GM18861 (cell line): ENCODE data around the gene DAB2IP.
A peak's percentile ranks its signal among the peaks of the same experiment; 100 is the strongest.

ENCODE experiments used
- ATAC-seq: cut with Tn5 transposase; IDR thresholded peaks from one replicate; pipeline ENCODE4 v1.9.1; 2021; ENCODE audit not compliant: unreplicated experiment

The DAB2IP gene

GRCh38 chr9:121700832-121701419 lies 49.5 kb downstream of the DAB2IP start:
- ATAC-seq, result no peak

- ATAC-seq, result no peak
Observed at GRCh38 chr9:121701736-121702261, 50.4 kb downstream of the DAB2IP start.

GRCh38 chr9:121703014-121703734 lies 51.7 kb downstream of the DAB2IP start:
- no peak for ATAC-seq

GRCh38 chr9:121704281-121704680 lies 52.8 kb downstream of the DAB2IP start:
- ATAC-seq, result no peak

GRCh38 chr9:121706149-121706750 lies 54.8 kb downstream of the DAB2IP start:
- ATAC-seq, result no peak

GRCh38 chr9:121707477-121708424 lies 56.3 kb downstream of the DAB2IP start:
- peak; percentile 90 for ATAC-seq

- no peak for ATAC-seq
Observed at GRCh38 chr9:121708768-121709488, 57.5 kb downstream of the DAB2IP start.

DNA sequence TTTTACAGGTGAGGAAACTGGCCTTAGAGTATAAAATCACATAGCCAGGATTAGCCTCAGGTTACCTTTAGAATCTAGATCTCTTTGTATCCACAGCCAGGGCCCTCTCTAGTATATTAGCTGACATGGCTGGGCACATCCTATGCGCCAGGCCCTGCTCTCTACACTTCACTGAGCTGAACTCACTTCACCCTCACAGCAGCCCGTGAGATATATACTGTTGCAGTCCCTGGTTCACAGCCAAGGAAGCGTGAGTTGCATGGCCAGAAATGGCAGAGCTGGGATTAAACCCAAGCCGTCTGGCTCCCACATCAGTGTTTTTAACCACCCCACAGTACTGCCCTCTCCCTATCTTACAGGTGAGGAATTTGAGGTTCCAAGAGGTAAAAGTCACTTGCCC lies 58.4 kb downstream of the DAB2IP start:
- no peak for ATAC-seq

- ATAC-seq, result no peak
Observed at GRCh38 chr9:121711281-121711680, 59.8 kb downstream of the DAB2IP start.

GRCh38 chr9:121711797-121712196 lies 60.4 kb downstream of the DAB2IP start:
- no peak for ATAC-seq

- ATAC-seq, result no peak
Observed at GRCh38 chr9:121713400-121714070, 62.1 kb downstream of the DAB2IP start.

- ATAC-seq, result no peak
Observed at GRCh38 chr9:121714075-121714705, 62.8 kb downstream of the DAB2IP start.

DNA sequence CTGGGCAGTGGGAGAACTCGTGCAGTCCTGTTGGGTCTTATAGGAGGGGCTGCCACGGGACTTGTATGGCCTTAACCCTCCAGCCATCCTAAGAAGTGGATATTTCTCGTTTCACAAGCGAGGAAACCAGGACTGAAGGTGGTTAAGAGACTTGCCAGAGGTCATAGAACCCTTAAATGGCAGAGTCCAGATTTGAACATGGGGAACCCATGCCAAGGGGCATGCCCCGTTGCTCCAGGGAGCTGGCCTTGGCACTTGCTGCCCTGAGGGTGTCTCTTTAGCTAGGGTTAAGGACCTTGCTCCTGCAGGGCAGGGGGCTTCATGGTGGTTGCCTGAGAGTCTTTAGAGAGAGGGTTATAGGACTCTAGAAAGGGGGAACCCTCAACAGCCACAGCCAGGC lies 63.4 kb downstream of the DAB2IP start:
- ATAC-seq, result no peak

DNA sequence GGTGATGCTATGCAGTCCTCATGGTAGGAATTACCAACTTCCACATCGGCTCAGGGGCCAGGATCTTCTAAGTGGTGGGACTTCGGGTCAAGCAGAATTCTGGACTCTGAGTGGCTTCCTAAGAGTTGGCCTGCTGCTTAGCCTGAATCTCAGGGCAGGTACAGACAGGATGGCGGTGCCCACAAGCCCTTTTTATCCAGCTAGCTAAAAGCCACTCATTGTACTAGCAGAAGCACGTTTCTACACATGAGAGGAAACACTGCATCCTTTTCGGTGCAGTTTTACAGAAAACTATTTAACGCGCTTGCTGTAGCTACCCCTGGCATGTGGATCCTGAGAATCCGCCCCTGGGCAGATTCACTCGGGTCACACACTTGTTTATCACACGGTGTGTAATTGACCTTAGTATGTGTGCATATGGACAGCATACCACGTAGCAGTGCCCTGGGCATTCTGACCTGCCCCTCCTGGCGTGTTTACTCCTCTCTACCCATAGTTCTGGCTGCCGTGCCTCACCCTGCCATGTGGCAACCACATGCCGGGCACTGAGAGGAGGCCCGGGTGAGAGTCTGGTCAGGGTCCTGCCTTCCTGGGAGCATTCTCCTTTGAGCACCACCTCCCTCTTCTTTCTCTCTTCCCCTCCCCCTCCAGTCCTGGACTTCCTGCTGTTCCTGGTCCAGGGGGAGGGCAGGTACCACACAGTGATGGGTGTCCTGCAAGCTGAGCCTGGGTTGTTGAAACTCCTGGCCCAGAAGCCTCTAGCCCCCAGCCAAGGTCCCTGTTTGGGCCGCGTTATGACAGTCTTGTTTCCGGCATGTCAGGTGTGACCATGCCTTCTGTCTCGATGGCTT lies 65.9 kb downstream of the DAB2IP start:
- no peak for ATAC-seq

DNA sequence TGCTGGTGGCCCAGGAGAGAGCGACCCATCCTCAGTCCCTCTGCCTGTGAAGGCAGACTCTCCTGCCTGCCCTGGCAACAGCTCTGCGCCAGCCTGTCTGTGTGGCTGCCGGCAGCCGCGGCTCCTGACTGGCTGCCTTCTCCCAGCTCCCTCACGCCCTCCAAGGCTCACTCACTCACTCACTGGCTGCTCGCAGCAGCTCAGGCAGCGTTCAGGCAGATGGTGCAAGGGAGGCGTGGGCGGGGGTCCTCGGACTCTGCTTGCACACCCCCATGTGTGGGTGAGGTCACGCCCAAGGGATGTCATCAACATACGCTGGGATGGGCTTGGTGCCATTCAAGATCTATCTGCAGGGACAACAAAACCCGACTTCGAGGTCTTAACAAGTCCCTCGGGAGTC lies 66.7 kb downstream of the DAB2IP start:
- no peak for ATAC-seq

GRCh38 chr9:121718501-121718900 lies 67.1 kb downstream of the DAB2IP start:
- no peak for ATAC-seq

DNA sequence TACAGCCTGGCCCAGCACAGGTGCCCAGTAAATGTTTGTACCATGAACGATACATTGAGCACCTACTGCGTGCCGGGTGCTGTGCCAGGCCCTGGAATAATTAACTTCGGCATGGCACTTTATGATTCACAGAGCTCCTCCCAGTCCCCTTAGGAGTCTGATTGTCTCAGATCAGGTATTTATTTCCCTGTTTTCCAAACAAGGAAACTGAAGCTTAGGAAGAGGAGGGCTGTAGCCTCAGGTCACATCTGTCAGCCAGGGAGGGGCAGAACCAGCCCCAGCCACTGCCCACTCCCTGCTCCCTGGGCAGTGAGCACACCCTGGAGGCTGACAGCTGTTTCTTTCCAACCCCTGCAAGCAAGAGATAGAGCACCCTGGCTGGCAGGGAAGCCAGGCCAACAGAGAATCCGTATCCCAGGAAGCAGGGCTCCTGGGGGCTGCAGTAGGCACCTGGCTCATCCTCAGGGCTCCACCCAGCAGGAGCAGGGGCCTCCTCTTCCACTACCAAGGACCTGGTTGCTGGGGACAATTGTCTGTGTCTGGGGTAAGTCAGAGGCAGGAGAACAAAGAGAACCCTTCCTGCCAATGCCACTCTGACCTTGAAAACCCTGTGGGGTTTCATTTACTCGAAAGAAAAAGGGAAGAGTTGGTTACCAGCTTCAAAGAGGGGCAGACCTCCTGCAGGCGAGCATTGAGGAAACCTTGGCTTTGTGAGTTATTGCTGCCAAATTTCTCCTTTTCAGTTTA lies 69.0 kb downstream of the DAB2IP start:
- ATAC-seq, result no peak

DNA sequence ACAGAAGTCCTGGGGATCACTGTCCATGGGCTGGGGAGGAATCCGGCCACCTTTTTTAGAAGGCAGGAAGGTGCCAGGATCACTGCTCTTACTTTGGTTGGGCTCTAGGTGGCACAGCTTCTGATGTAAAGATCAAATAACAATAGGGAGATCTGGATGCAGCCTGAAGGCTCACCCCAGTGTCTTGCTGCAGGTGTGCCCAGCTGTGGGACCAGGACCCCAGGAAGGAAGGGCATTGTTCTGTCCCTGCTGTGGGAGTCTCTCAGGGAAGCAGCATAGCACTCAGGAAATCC lies 69.6 kb downstream of the DAB2IP start:
- ATAC-seq, result no peak
